Stimulated activated CD4-positive, alpha-beta T cell treated with anti-CD3 and anti-CD28 coated beads, Interleukin-4, amount 100 ng/mL, for 24 hours (primary cell): ENCODE measurements around the gene PTRHD1.

Experiments
- DNase-seq: peaks from one replicate; pipeline ENCODE4 v3.0.0-alpha.2; 2020

The PTRHD1 gene

DNA sequence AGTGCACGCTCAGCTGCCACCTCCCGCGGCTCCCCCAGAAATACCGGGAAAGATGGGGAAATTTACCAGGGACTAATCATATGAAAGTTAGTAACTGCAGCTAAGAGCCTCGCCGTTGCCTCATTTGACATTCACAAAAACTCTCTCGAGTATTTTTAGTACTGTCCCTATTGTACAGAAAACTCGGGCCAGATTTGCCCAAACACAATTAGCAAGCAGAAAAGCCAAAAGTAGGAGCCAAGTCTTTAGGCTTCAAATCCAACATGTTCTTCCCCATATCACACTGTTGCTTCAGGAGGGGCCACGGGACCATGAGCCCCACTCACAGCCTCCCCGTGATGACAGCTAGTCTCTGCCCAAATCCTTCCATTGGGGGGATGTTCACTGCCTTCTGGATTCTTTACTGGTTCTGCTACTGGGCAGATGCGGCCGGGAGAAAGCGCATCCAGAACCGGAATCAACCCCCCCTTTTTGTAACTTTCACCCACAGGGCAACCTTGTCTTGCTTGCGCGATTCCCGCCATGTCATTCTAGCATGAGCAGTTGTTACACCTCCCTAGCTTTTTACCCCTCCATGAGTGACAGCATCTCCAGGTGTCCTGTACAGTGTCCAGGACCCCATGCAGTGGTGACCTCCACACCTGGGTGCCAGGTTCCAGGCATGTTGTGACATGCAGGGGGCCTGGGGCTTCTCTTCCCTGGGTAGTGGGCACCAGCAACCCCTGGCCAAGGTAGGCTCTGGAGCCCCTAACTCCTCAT, 35.2 kb upstream of the PTRHD1 start:
- DNase-seq: no peak

GRCh38 chr2:24827321-24828237, 34.4 kb upstream of the PTRHD1 start:
- DNase-seq: peak; percentile 76

DNA sequence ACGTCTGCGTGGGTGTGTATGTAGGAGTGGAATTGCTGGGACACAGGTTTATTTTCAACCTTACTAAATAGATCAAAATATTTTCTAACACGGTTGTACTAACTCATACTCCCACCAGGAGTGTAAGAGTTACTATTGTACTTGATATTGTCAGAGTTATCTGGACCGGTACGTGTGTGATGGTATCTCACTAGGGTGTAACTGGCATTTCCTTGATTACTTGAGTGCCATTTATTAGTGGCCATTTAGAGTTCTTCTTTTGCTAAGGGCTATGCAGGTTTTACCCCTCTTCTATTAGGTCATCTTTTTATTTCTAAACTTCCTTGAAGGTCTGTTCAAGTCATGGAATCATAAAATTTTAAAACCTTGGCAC, 33.6 kb upstream of the PTRHD1 start:
- no peak for DNase-seq

GRCh38 chr2:24825883-24826772, 32.9 kb upstream of the PTRHD1 start:
- no peak for DNase-seq

- peak; percentile 43 for DNase-seq
These were observed 32.0 kb upstream of the PTRHD1 start for GRCh38 chr2:24824966-24825882.

GRCh38 chr2:24824071-24824588, 30.9 kb upstream of the PTRHD1 start:
- DNase-seq: no peak

GRCh38 chr2:24822049-24822706, 29.0 kb upstream of the PTRHD1 start:
- DNase-seq: no peak

DNA sequence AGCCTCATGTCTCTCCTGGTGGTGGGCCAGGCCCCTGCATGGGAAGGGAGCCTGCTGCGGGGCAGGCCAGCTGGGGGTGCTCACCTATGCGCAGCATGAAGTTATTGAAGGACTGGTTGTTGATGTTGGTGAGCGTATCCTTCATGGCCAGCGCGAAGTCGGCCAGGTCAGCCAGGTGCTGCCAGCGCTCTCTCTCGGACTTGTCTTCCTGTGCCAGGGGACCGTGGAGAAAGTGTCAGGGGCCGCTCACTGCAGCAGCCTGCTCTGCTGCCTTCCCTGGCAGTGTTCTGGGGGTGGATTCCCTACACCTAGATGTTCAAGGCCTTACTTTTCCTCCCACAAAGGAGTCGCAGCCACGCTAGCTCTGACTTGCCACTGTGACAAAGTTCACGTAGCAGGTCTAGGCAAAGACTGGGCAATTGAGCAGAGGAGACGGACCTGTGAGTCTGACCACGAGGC, 28.3 kb upstream of the PTRHD1 start:
- DNase-seq: no peak

DNA sequence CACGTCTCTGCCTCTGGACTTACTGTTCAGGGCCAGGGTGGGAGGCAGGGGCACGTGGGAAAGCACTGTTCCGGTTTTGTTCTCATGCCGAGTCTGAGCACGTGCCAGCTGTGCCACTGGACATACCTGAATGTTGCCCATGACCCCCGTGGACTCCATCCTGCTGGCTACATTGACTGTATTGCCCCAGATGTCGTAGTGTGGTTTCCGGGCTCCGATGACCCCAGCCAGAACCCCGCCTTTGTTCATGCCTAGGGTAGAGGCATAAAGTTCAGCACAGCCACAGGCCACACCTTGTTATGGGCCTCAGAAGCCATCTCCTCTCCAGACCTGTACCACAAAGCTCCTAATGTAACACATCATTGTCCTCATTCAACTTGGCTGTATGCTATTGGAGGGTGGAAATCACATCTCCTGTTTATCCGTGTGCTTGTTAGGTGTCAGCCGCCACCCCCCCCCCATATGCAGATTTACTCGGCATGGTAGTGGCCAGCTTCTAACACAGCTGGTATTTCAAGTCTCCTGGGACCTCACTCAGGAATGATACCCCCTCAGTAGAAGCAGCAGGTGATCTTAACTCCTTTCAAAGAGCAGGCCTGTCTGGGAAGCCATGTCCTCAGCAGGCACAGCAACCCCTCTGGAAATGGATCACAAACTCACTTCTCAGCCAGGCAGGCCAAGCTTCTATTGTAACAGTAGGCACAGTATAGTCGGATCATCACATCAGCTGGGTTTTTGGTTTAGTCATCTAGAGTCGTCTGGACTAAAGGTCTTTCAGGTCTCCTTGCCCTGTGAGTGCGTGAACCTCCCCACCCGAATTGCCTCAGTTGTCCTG, 27.6 kb upstream of the PTRHD1 start:
- no peak for DNase-seq

DNA sequence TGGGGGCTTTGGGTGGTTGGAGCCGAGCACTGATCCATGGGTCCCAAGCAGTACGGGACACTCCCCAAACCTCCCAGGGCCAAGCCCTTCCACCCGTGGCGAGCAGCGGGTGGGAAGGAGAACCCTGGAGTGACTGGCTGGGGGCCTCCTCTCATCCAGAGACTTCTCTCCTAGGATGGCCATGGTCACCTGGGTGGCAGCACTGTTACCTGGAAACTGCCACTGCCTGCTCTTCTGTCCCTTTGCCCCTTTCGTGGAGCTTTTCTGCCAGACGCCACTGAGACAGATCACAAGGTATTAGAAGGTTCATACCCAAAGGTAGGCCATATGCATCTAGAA, 27.0 kb upstream of the PTRHD1 start:
- DNase-seq: no peak

GRCh38 chr2:24819442-24820174, 26.4 kb upstream of the PTRHD1 start:
- no peak for DNase-seq

- no peak for DNase-seq
These were observed 25.6 kb upstream of the PTRHD1 start for GRCh38 chr2:24818721-24819167.

DNA sequence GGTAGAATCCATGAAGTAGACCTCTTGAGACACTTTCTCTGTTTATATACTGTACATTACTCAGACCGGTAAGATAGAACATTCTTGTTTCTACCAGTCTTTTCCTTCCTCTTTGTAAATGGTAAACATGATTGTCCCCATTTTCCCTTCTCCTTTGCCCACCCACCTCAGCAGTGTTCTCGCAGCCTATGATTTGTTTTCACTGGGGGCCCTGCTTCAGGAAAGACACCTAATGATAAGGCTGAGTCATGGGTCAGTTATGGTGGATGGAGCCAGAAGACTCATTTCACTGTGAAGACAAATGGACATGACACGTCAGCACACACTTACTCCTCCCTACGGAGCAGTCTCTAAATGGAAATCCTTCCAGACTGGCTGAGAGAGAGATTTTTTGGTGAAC, 23.7 kb upstream of the PTRHD1 start:
- DNase-seq: no peak

DNA sequence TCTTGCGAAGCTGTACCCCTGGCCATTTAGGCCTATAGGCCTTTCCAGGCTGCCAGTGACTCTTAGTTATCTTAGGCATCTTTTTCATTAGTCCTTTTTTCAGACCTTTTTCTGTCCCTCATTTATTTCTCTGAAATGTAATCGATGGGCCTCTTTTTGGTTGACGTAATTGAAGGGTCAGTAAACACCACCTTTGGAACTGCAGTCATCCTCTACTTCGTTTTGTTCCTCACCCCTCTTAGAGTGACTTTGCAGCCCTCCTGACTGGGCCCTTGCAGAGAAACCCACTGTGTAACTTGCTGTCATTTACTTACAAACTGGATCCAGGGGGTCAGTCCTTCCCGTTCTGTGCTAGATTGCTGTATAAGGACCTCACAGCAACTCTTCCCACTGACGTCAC, 23.2 kb upstream of the PTRHD1 start:
- DNase-seq: no peak

GRCh38 chr2:24815171-24815570, 22.0 kb upstream of the PTRHD1 start:
- DNase-seq: no peak

DNA sequence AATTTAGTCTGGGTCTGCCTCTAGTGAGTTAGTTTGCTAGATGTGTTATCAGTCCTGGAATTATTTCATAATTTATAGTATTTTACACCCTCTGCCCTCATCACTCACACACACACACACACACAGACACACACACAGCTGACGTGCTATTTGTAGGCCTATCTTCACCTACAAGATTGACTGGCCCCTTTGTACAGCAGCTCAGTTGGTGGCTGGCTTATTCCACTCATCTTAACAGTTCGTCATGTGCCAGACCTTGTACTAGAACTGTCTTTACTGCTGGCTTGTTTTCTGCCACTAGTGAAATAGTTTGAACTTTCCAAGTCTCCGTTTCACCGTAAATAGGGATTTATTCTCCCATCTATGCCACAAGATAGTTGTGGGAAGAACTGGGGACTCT, 21.3 kb upstream of the PTRHD1 start:
- DNase-seq: no peak

DNA sequence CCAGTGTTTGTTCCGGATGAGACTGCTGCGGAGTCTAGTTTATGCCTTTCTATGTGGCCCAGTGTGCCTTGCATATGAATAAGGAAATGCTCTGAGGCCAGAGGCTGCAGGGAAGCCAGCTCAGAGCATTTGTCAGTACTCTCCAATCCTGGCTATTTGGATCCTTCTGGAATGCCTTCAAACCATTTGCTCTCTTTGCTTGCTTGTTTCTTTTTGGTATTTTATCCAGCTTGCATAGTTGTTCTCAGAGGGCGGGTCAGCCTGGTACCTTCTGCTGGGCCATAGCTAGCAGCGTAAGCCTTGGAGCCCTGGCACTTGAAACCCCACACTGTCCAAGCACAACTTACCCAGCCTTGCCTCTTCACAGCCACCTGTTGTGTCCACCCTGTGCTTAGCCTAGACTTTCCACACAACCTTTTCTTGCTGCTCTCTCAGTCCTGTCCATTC, 20.5 kb upstream of the PTRHD1 start:
- no peak for DNase-seq

GRCh38 chr2:24809316-24810007, 16.3 kb upstream of the PTRHD1 start:
- DNase-seq: no peak

DNA sequence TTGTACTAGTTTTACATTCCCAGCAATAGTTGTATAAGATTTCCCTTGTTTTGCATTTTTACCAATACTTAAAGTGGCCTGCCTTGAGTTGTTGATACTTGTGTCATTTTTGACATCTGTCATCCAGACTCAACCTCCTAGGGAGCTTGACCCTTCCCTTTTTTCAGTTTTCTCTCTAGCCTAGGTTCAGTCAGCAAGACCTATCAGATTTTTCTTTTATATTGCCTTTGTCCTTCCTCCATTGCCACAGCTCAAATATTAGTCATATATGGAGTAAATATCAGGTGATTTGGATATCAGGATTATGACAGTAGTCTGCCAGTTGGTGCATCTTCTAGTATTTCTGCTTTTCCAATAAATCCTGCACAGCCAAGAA, 13.5 kb upstream of the PTRHD1 start:
- DNase-seq: no peak
